Nephron (organoid): ENCODE measurements around the gene TAS2R50.

ENCODE experiments used
- H3K27ac Mint-ChIP-seq, 3 experiments: 2 replicates each; pipeline ENCODE4 v1.8.0; 2020; ENCODE audit warnings: mixed read lengths in 3 of 3, mild to moderate bottlenecking in 2 of 3, moderate library complexity in 1 of 3
- H3K27me3 Mint-ChIP-seq: 2 replicates; pipeline ENCODE4 v1.8.0; 2021; ENCODE audit warnings: low read depth, mild to moderate bottlenecking, moderate library complexity, mixed read lengths
- H3K36me3 Mint-ChIP-seq: 2 replicates; pipeline ENCODE4 v1.8.0; 2020; ENCODE audit warnings: low read depth, mixed read lengths
- H3K4me1 Mint-ChIP-seq: 2 replicates; pipeline ENCODE4 v1.8.0; 2020; ENCODE audit warnings: mixed read lengths
- H3K4me3 Mint-ChIP-seq, 3 experiments: 2 replicates each; pipeline ENCODE4 v1.8.0; 2020; ENCODE audit warnings: mild to moderate bottlenecking in 3 of 3, mixed read lengths in 3 of 3, moderate library complexity in 2 of 3
- H3K9me3 Mint-ChIP-seq: 2 replicates; pipeline ENCODE4 v1.8.0; 2020; ENCODE audit warnings: mixed read lengths
- TF ChIP-seq, protein P1 (sequence below), 3 experiments: fragments of 200-600 bp; sonication (generic); IDR thresholded peaks; one replicate each; pipeline ENCODE4 v1.5.0; 2021; ENCODE audit warnings: antibody characterized with exemption in 3 of 3; ENCODE audit not compliant: unreplicated experiment in 3 of 3

The TAS2R50 gene

DNA sequence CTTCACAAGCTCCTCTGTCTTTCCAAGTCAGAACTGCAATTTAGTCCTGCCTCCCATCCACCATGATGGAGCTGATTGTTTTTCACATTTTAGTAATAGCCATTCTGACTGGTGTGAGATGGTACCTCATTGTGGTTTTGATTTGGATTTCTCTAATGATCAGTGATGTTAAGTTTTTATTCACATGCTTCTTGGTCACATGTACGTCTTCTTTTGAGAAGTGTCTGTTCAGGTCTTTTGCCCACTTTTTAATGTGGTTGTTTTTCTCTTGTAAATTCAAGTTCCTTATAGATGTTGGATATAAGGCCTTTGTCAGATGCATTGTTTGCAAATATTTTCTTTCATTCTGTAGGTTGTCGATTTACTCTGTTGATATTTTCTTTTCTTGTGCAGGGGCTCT, 43.5 kb downstream of the TAS2R50 start:
- peaks cover 45% of the 10 kb centered on the region for H3K9me3 Mint-ChIP-seq
- H3K36me3 Mint-ChIP-seq = peaks cover 45% of the 10 kb centered on the region
- no peaks in the 10 kb centered on the region for H3K27me3 Mint-ChIP-seq
- no peak overlapping the region for H3K4me3 Mint-ChIP-seq
- TF ChIP-seq, protein P1, sequence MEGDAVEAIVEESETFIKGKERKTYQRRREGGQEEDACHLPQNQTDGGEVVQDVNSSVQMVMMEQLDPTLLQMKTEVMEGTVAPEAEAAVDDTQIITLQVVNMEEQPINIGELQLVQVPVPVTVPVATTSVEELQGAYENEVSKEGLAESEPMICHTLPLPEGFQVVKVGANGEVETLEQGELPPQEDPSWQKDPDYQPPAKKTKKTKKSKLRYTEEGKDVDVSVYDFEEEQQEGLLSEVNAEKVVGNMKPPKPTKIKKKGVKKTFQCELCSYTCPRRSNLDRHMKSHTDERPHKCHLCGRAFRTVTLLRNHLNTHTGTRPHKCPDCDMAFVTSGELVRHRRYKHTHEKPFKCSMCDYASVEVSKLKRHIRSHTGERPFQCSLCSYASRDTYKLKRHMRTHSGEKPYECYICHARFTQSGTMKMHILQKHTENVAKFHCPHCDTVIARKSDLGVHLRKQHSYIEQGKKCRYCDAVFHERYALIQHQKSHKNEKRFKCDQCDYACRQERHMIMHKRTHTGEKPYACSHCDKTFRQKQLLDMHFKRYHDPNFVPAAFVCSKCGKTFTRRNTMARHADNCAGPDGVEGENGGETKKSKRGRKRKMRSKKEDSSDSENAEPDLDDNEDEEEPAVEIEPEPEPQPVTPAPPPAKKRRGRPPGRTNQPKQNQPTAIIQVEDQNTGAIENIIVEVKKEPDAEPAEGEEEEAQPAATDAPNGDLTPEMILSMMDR (IDR thresholded peaks at IDR 0.05; ENCODE audit: unreplicated experiment in 3 of 3) = no peak
- H3K4me1 Mint-ChIP-seq = no peaks in the 10 kb centered on the region
- no peak overlapping the region for H3K27ac Mint-ChIP-seq

DNA sequence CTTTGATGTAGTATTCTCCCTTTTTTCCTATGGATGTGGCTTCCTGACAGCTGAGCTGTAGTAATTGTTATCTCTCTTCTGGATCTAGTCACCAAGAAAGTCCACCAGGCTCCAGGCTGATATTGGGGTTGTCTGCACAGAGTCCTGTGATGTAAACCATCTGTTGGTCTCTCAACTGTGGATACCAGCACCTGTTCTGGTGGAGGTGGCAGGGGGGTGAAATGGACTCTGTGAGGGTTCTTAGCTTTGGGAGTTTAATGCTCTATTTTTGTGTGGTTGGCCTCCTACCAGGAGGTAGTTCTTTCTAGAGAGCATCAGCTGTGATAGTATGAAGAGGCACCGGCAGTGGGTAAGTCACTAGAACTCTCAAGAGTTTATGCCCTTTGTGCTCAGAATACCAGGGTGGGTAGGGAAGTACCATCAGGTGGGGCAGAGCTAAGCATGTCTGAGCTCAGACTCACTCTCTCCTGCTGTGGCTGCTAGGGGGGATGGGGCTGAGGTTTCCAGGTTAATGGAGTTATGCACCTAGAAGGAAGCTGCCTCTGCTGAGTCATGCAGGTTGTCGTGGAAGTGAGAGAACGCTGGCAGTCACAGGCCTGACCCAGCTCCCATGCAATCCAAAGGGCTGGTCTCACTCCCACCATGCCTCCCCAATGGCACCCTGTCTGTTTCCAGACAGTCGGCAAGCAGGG, 44.6 kb downstream of the TAS2R50 start:
- Mint-ChIP-seq H3K27ac (no peak overlapping the region), H3K27me3 (no peaks in the 10 kb centered on the region), H3K4me1 (no peaks in the 10 kb centered on the region), H3K36me3 (peaks cover 34% of the 10 kb centered on the region), H3K4me3 (no peak overlapping the region), H3K9me3 (peaks cover 34% of the 10 kb centered on the region)
- TF ChIP-seq, protein P1 (IDR thresholded peaks at IDR 0.05; ENCODE audit: unreplicated experiment in 3 of 3) = no peak

DNA sequence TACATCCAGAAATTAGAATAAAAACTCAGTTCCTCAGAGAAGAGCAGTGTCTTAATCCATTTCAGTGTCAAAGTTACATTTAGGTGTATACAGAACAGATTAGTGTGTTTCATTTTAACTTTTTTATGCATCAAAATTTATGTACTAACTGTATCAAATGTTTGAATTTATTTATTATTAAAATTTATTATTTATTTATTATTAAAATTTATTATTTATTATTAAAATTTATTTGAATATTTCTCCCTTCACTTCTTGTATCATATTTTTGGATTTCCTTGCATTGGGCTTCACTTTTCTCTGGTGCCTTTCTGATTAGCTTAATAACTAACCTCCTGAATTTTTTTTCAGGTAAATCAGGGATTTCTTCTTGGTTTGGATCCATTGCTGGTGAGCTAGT, 45.3 kb downstream of the TAS2R50 start:
- Mint-ChIP-seq H3K27ac (no peak overlapping the region), H3K4me3 (no peak overlapping the region), H3K4me1 (no peaks in the 10 kb centered on the region), H3K27me3 (no peaks in the 10 kb centered on the region), H3K36me3 (peaks cover 28% of the 10 kb centered on the region), H3K9me3 (peaks cover 27% of the 10 kb centered on the region)
- TF ChIP-seq, protein P1 (IDR thresholded peaks at IDR 0.05; ENCODE audit: unreplicated experiment in 3 of 3) = no peak

DNA sequence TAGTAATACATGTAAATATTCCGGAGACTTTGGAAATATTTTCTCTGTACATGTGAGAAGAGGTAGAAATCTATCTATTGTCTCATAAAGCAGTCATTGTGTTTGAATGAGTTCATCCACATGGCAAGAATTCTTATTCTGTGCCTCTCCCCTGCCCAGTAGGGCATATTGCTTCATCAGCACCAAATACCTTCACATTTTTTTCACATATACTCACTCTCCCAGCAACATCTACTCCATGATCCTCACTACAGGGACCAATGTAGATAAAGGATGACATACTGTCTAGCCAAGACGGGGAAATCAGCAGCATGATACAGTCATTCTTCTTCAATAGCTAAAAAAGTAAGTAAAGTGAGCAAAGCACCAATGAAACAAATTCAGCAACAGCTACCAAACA, 46.3 kb downstream of the TAS2R50 start:
- H3K36me3 Mint-ChIP-seq = peaks cover 18% of the 10 kb centered on the region
- H3K4me1 Mint-ChIP-seq = no peaks in the 10 kb centered on the region
- H3K4me3 Mint-ChIP-seq = no peak overlapping the region
- TF ChIP-seq, protein P1 (IDR thresholded peaks at IDR 0.05; ENCODE audit: unreplicated experiment in 3 of 3) = no peak
- no peaks in the 10 kb centered on the region for H3K27me3 Mint-ChIP-seq
- no peak overlapping the region for H3K27ac Mint-ChIP-seq
- H3K9me3 Mint-ChIP-seq = peaks cover 17% of the 10 kb centered on the region

DNA sequence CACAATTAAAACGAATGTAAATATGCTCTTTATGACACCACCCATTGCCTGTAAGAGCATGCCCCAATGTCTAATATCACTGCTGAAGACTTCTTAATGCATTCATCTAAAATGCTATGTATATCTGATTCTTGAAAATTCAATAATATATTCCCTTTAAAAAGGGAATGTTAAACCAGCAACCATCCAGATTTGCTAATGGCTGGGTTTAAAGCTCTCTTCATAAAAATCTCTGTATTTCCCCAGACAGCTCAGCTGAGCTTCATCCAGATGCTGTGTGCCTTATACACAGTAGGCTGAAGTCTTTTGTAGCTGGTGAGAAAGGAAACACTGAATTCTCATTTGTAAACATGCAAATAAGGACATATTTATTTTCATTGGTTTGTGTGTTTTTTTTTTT, 47.5 kb downstream of the TAS2R50 start, which contains the start of gene TAS2R14:
TAS2R14 (minus strand) TSS at position 101 of the 400 bp plus-strand sequence; CDS start at position 45, 56 bp downstream.
- Mint-ChIP-seq H3K36me3 (peaks cover 5% of the 10 kb centered on the region), H3K27me3 (no peaks in the 10 kb centered on the region), H3K4me3 (no peak within 1 kb of the TSS), H3K9me3 (peaks cover 6% of the 10 kb centered on the region), H3K27ac (no peak within 1 kb of the TSS), H3K4me1 (no peaks in the 10 kb centered on the region)
- TF ChIP-seq, protein P1 (IDR thresholded peaks at IDR 0.05; ENCODE audit: unreplicated experiment in 3 of 3) = no peak

DNA sequence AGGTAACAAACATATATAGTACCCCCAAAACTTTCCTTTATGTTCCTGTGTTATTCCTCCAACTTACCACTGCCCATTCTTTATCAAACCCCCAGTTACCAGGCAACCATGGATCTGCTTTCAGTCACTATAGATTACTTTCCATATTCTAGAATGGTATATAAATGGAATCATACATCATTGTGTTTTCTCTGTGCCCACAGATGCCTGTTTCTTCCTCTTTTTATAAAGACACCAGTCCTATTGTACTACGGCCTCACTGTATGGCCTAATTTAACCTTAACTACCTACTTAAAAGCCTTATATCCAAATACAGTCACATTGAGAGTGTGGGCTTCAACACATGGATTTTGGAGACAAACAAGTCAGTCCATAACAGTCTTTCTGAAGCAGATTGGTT, 50.2 kb downstream of the TAS2R50 start:
- no peaks in the 10 kb centered on the region for H3K27me3 Mint-ChIP-seq
- H3K4me1 Mint-ChIP-seq = no peaks in the 10 kb centered on the region
- no peaks in the 10 kb centered on the region for H3K9me3 Mint-ChIP-seq

More for the DNA sequence above, 50.2 kb downstream of the TAS2R50 start:
- Mint-ChIP-seq H3K27ac (no peak overlapping the region), H3K36me3 (no peaks in the 10 kb centered on the region), H3K4me3 (no peak overlapping the region)
- TF ChIP-seq, protein P1 (IDR thresholded peaks at IDR 0.05; ENCODE audit: unreplicated experiment in 3 of 3) = no peak
